ENCODE results near the gene TUBA8.

The TUBA8 gene

DNA sequence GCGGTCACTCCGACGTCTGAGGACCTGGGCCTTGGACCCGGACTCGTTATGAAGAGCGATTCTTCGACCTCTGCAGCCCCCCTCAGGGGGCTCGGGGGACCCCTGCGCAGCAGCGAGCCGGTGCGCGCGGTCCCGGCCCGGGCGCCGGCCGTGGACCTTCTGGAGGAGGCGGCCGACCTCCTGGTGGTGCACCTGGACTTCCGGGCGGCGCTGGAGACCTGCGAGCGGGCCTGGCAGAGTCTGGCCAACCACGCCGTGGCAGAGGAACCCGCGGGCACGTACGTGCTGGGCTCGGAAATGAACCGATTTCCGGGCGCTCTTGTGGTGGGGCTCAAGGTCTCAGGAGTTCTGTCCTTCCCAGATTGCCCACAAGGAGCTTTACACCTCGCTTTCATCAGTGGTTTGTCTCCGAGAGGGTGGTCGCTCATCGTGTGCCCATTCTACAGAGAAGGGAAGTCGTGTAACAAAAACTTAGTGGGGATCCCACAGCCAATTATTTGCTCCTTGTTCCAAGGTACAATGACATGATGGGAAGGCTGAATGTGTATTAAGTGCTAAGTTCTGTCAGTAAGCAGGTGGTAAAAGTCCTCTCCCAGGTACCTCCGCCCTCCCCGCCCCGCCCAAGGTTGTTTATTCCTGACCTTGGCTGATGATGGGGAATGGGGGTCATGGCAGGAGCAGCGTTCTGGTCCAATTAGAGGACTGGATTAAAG lies 32.1 kb upstream of the TUBA8 start:
- H3K9me3 ChIP-seq (ENCODE audit: control insufficient read depth, low read length), result no peaks in the 10 kb centered on the region
- H3K36me3 ChIP-seq (ENCODE audit: control insufficient read depth, insufficient read depth, low read length, severe bottlenecking), result peaks cover 39% of the 10 kb centered on the region
- peak overlapping the region; percentile 90 for H3K4me3 ChIP-seq (ENCODE audit: low read length)
- peak; percentile 54 for DNase-seq (ENCODE audit: low read depth)
- H3K9ac ChIP-seq (ENCODE audit: low read length), result peak overlapping the region; percentile 99
- H3K27me3 ChIP-seq (replicated peaks; ENCODE audit: control insufficient read depth, insufficient read depth, low read length), result no peaks in the 10 kb centered on the region
- H3K4me1 ChIP-seq (ENCODE audit: control insufficient read depth, insufficient read depth, low read length), result peaks cover 29% of the 10 kb centered on the region

- Histone ChIP-seq H3K4me3 (ENCODE audit: low read length) (peak overlapping the region; percentile 90), H3K27me3 (replicated peaks; ENCODE audit: control insufficient read depth, insufficient read depth, low read length) (no peaks in the 10 kb centered on the region), H3K36me3 (ENCODE audit: control insufficient read depth, insufficient read depth, low read length, severe bottlenecking) (peaks cover 46% of the 10 kb centered on the region), H3K9me3 (ENCODE audit: control insufficient read depth, low read length) (no peaks in the 10 kb centered on the region), H3K9ac (ENCODE audit: low read length) (peak overlapping the region; percentile 14), H3K4me1 (ENCODE audit: control insufficient read depth, insufficient read depth, low read length) (peaks cover 29% of the 10 kb centered on the region)
- DNase-seq (ENCODE audit: low read depth), result no peak
These were observed 30.8 kb upstream of the TUBA8 start for GRCh38 chr22:18079706-18080233.

DNA sequence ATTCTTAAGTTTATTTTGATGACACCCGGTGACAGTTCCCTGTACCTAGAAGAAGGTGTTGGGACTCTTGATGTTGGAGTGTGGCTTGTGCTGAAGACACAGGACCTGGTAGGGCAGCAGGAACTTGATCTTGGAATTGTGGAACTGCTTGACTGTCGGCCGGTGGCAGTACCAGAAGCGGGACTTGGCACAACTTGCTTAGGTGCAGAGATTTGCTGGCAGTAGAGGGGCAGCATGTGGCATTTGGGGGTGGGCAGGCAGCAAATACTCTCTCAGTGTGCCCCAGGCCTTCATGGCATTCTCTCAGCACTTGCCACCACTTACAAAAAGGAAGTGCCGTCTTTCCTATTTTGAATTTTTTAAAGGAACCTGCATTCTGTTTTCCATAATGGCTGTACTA lies 29.2 kb upstream of the TUBA8 start:
- Histone ChIP-seq H3K9ac (ENCODE audit: low read length) (no peak overlapping the region), H3K27me3 (replicated peaks; ENCODE audit: control insufficient read depth, insufficient read depth, low read length) (no peaks in the 10 kb centered on the region), H3K4me1 (ENCODE audit: control insufficient read depth, insufficient read depth, low read length) (peaks cover 26% of the 10 kb centered on the region), H3K9me3 (ENCODE audit: control insufficient read depth, low read length) (no peaks in the 10 kb centered on the region), H3K4me3 (ENCODE audit: low read length) (no peak overlapping the region), H3K36me3 (ENCODE audit: control insufficient read depth, insufficient read depth, low read length, severe bottlenecking) (peaks cover 56% of the 10 kb centered on the region)
- DNase-seq (ENCODE audit: low read depth), result no peak

GRCh38 chr22:18082467-18082866 lies 28.1 kb upstream of the TUBA8 start:
- peaks cover 64% of the 10 kb centered on the region for H3K36me3 ChIP-seq (ENCODE audit: control insufficient read depth, insufficient read depth, low read length, severe bottlenecking)
- no peak overlapping the region for H3K4me3 ChIP-seq (ENCODE audit: low read length)
- H3K9ac ChIP-seq (ENCODE audit: low read length), result no peak overlapping the region
- no peaks in the 10 kb centered on the region for H3K27me3 ChIP-seq (replicated peaks; ENCODE audit: control insufficient read depth, insufficient read depth, low read length)
- no peak for DNase-seq (ENCODE audit: low read depth)
- no peaks in the 10 kb centered on the region for H3K9me3 ChIP-seq (ENCODE audit: control insufficient read depth, low read length)
- peaks cover 17% of the 10 kb centered on the region for H3K4me1 ChIP-seq (ENCODE audit: control insufficient read depth, insufficient read depth, low read length)

DNA sequence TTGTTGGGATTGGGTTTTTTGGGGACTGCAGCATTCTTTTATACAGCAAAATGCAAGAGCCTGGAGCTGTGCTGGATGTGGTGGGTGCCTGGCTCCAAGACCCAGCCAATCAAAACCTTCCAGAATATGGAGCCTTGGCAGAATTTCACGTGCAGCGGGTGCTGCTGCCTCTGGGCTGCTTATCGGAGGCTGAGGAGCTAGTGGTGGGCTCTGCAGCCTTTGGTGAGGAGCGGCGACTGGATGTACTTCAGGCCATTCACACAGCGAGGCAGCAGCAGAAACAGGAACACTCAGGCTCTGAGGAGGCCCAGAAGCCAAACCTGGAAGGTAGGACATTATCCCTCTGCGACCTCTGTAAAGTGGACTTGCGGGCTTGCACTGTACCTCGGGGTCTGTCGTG lies 27.2 kb upstream of the TUBA8 start:
- Histone ChIP-seq H3K36me3 (ENCODE audit: control insufficient read depth, insufficient read depth, low read length, severe bottlenecking) (peaks cover 74% of the 10 kb centered on the region), H3K4me1 (ENCODE audit: control insufficient read depth, insufficient read depth, low read length) (peaks cover 21% of the 10 kb centered on the region), H3K4me3 (ENCODE audit: low read length) (no peak overlapping the region), H3K27me3 (replicated peaks; ENCODE audit: control insufficient read depth, insufficient read depth, low read length) (no peaks in the 10 kb centered on the region), H3K9me3 (ENCODE audit: control insufficient read depth, low read length) (no peaks in the 10 kb centered on the region), H3K9ac (ENCODE audit: low read length) (no peak overlapping the region)
- DNase-seq (ENCODE audit: low read depth), result no peak

DNA sequence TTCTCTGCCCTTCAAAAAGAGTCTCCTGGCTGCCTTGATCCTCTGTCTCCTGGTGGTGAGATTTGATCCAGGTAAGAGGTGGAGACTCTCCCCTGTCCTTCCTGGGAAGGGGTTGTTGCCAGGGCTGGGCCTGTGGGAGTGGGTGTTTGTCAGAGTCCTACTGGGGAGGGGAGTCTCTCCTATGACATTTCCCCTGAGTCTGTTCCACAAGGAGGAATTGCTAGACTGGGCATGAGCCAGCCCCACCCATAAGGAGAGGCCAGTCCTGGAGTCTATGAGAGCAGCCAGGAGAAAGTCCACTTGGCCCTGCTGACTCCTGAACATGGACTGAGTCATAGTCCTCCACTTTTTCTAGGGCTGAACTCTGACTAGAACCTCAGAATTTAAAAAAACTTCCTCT lies 25.4 kb upstream of the TUBA8 start:
- peaks cover 10% of the 10 kb centered on the region for H3K4me1 ChIP-seq (ENCODE audit: control insufficient read depth, insufficient read depth, low read length)
- no peak overlapping the region for H3K4me3 ChIP-seq (ENCODE audit: low read length)
- no peaks in the 10 kb centered on the region for H3K9me3 ChIP-seq (ENCODE audit: control insufficient read depth, low read length)
- H3K9ac ChIP-seq (ENCODE audit: low read length), result no peak overlapping the region
- H3K36me3 ChIP-seq (ENCODE audit: control insufficient read depth, insufficient read depth, low read length, severe bottlenecking), result peaks cover 79% of the 10 kb centered on the region
- no peaks in the 10 kb centered on the region for H3K27me3 ChIP-seq (replicated peaks; ENCODE audit: control insufficient read depth, insufficient read depth, low read length)
- DNase-seq (ENCODE audit: low read depth), result no peak

DNA sequence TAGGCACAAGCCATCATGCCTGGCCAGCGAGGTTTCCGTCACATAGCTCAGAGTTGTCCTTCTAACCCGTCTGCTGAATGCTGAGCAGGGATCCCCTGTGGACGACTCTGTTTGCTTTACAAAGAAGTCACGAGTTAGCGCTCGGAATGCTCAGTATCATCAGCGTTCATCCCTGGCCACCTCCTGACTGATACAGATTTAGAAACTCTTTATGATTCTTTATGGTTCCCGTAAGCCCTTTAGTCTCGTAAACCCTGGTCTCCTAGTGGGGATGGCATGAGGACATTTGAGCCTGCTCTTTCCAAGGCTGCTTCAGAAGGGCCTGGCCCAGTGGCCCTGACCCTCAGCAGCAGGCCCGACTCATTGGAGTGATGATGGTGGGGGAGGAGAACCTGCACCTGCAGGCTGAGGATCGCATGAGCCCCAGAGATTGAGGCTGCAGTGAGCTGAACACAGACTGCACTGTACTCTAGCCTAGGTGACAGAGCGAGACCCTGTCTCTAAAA lies 23.2 kb upstream of the TUBA8 start:
- H3K27me3 ChIP-seq (replicated peaks; ENCODE audit: control insufficient read depth, insufficient read depth, low read length), result no peaks in the 10 kb centered on the region
- H3K36me3 ChIP-seq (ENCODE audit: control insufficient read depth, insufficient read depth, low read length, severe bottlenecking), result peaks cover 62% of the 10 kb centered on the region
- H3K9ac ChIP-seq (ENCODE audit: low read length), result no peak overlapping the region
- DNase-seq (ENCODE audit: low read depth), result no peak
- no peaks in the 10 kb centered on the region for H3K9me3 ChIP-seq (ENCODE audit: control insufficient read depth, low read length)
- no peak overlapping the region for H3K4me3 ChIP-seq (ENCODE audit: low read length)
- peaks cover 26% of the 10 kb centered on the region for H3K4me1 ChIP-seq (ENCODE audit: control insufficient read depth, insufficient read depth, low read length)

DNA sequence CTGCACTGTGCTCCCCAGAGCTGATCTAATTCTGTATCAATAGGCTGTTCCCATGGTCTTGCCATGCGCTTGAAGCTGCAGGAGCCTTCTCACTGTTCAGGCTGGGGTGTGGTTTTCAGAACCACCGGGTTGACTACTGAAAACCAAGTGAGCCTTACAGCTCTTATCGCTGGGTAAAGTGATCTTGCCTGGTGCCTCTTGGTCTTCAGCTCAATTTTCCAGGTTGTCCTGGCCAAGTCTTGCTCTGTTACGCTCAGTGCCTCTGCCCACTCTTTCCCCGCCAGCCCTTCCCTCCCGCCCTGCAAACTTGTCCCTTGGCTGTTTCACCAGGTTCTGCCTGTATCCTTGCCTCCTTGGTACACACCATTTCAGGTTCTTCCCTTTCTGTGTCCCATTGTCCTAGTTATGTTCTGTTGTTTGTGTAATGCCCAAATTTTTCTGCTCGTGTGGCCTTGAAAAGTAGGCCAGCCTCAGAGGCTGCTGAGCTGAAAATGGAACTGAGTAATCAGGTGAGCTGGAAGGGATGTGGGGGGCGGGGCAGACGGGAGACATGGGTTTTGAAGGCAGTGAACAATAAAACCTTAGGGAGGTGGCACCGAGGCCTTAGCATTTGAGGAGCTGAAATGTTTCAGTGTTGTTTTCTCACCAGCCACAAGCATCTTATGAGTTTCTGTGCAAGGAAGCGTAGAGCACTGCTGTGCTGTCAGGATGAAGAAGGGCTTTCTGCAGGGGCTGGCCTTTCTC lies 21.6 kb upstream of the TUBA8 start:
- Histone ChIP-seq H3K4me3 (ENCODE audit: low read length) (no peak overlapping the region), H3K36me3 (ENCODE audit: control insufficient read depth, insufficient read depth, low read length, severe bottlenecking) (peaks cover 46% of the 10 kb centered on the region), H3K9ac (ENCODE audit: low read length) (no peak overlapping the region), H3K4me1 (ENCODE audit: control insufficient read depth, insufficient read depth, low read length) (peaks cover 34% of the 10 kb centered on the region), H3K9me3 (ENCODE audit: control insufficient read depth, low read length) (no peaks in the 10 kb centered on the region), H3K27me3 (replicated peaks; ENCODE audit: control insufficient read depth, insufficient read depth, low read length) (no peaks in the 10 kb centered on the region)
- no peak for DNase-seq (ENCODE audit: low read depth)

DNA sequence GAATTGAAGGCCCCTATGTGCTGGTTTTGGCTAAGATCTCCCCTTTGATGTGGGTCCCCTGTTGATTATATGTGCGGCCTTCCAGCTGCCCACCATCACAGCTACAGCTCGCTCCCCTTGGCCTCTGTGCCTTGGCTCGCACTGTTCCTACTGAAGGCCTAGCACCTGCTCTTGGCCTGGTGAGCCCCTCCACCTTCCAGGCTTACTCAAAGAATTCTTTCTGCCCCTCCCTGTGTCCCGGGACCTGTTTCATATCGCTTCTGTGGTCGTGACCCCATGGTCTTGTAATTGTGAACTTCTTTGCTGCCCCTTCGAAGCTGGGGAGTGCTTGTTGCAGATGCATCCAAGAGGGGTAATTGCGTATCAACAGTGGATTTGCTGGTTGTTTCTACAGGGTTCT lies 20.3 kb upstream of the TUBA8 start:
- no peak for DNase-seq (ENCODE audit: low read depth)
- Histone ChIP-seq H3K9me3 (ENCODE audit: control insufficient read depth, low read length) (no peaks in the 10 kb centered on the region), H3K9ac (ENCODE audit: low read length) (no peak overlapping the region), H3K36me3 (ENCODE audit: control insufficient read depth, insufficient read depth, low read length, severe bottlenecking) (peaks cover 44% of the 10 kb centered on the region), H3K4me3 (ENCODE audit: low read length) (no peak overlapping the region), H3K4me1 (ENCODE audit: control insufficient read depth, insufficient read depth, low read length) (peaks cover 29% of the 10 kb centered on the region), H3K27me3 (replicated peaks; ENCODE audit: control insufficient read depth, insufficient read depth, low read length) (no peaks in the 10 kb centered on the region)

GRCh38 chr22:18091478-18091877 lies 19.1 kb upstream of the TUBA8 start:
- H3K4me3 ChIP-seq (ENCODE audit: low read length), result peak overlapping the region; percentile 68
- H3K36me3 ChIP-seq (ENCODE audit: control insufficient read depth, insufficient read depth, low read length, severe bottlenecking), result peaks cover 36% of the 10 kb centered on the region

DNA sequence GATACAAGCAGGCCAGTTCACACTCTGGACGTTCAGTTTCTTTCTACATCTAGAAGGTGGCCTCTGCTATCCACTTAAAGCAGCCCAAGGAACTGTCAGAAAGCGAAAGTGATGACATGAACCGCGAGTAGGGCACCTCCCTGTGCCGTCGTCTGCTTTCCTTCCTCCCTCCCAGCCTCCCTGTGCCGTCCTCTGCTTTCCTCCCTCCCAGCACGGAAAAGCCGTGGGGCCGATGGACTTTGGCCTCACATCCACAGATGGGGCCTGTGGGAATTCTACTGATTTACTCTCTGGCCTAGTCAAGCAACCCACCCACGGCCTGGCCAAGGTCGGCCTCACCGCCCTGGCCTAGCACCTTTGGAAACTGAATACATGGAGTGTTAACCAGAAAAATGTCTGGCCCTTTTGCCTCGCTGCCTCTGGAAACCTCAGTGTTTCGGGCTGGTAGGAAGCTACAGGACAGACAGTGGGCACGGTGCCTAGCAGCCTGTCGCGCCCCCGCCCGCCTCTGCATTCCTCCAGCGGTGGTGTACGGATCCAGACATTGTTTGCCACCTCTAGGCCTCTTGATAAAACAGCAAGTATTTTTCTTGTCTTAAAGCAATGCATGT lies 18.6 kb upstream of the TUBA8 start:
- Histone ChIP-seq H3K9ac (ENCODE audit: low read length) (peak overlapping the region; percentile 74), H3K27me3 (replicated peaks; ENCODE audit: control insufficient read depth, insufficient read depth, low read length) (no peaks in the 10 kb centered on the region), H3K4me1 (ENCODE audit: control insufficient read depth, insufficient read depth, low read length) (peaks cover 28% of the 10 kb centered on the region), H3K36me3 (ENCODE audit: control insufficient read depth, insufficient read depth, low read length, severe bottlenecking) (peaks cover 33% of the 10 kb centered on the region), H3K9me3 (ENCODE audit: control insufficient read depth, low read length) (no peaks in the 10 kb centered on the region), H3K4me3 (ENCODE audit: low read length) (peak overlapping the region; percentile 68)
- DNase-seq (ENCODE audit: low read depth), result no peak

More at GRCh38 chr22:18091478-18091877, 19.1 kb upstream of the TUBA8 start:
- no peaks in the 10 kb centered on the region for H3K9me3 ChIP-seq (ENCODE audit: control insufficient read depth, low read length)
- no peaks in the 10 kb centered on the region for H3K27me3 ChIP-seq (replicated peaks; ENCODE audit: control insufficient read depth, insufficient read depth, low read length)
- peaks cover 28% of the 10 kb centered on the region for H3K4me1 ChIP-seq (ENCODE audit: control insufficient read depth, insufficient read depth, low read length)
- no peak for DNase-seq (ENCODE audit: low read depth)
- peak overlapping the region; percentile 74 for H3K9ac ChIP-seq (ENCODE audit: low read length)
